Mesenteric fat pad (tissue), 1 donor: Measurements from ENCODE around the gene ANXA1. TPM values are rescaled to one million over a fixed set of nuclear protein-coding genes. Genes with fewer than 3 reads are reported as not detected.
"Not testable (repeated sequence)": the region's sequence is repeated elsewhere in the genome, so short reads cannot be mapped to it uniquely, and the experiment has no call there.

Source experiments
- DNase-seq: peaks from one replicate; pipeline ENCODE4 v3.0.0-alpha.2; 2020; ENCODE audit warnings: low spot score
- total RNA-seq: library from RNA; stranded (reverse); fragmentation: NEBNext Ultra II Directional; extraction: Animal tissue kit (Norgen Biotek cat#: 25700); gene quantifications from one replicate; pipeline ENCODE4 v1.2.1, GENCODE V29; 2021
- donor health status: DM: yes; HTN: yes; CAD: no.

The ANXA1 gene
- total RNA-seq, 1 donor from 2014 or later, result 1,420 TPM

- no peak for DNase-seq
Observed at GRCh38 chr9:73165911-73166310, 14.2 kb downstream of the ANXA1 start.

DNA sequence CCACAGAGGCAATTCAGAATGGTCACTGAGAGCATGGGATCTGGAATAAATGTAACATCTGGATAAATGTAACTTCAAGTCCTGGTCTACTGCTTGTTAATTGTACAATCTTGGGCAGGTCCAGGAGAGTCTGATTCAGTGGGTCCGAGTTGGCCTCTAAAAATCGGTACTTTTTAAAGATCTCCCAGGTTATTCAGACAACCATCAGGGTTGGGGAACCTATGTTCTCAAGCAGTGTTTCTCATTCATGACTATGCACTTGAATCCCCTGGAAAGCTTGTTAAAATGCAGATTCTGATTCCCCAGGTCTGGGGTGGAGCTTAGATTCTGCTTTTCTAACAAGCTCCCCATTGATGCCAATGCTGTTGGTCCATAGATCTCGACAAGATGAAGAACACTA is 14.8 kb downstream of the ANXA1 start:
- no peak for DNase-seq

DNA sequence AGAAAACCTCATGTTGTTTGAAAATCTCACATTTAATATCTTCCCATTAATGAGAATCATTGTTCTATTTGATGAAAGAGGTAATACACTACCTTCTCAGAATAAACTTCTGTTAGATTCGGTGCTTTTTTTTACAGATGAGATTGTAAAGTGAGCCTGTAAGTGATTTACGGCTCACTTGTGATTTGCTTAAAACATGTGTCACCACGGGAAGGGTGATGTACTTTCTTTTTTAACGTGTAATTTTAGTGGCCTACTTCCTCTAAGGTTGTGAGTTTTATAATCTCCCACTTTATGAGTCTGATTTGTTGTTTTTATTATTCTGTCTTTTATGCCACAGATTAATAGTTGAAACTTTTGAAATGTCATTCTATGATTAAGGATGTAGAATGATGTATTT is 15.9 kb downstream of the ANXA1 start:
- DNase-seq, result no peak

- no peak for DNase-seq
Observed at GRCh38 chr9:73168298-73168934, 16.8 kb downstream of the ANXA1 start.

GRCh38 chr9:73170185-73170957 is 18.7 kb downstream of the ANXA1 start:
- DNase-seq, result no peak

DNA sequence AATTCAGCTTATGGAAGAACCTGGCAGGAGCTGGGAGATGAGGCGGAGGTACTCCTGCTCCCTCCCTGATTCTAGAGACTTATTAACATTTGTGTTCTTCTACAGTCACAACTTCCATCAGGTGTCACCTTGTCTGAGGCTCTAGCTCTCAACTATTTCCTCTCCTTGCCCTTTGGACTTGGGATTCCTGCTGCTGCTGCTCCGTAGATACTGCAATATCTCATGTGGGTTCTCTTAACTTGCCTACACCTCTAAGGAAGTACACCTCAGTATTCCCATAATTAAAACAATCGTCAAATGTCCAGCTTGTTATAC is 21.2 kb downstream of the ANXA1 start:
- no peak for DNase-seq

DNA sequence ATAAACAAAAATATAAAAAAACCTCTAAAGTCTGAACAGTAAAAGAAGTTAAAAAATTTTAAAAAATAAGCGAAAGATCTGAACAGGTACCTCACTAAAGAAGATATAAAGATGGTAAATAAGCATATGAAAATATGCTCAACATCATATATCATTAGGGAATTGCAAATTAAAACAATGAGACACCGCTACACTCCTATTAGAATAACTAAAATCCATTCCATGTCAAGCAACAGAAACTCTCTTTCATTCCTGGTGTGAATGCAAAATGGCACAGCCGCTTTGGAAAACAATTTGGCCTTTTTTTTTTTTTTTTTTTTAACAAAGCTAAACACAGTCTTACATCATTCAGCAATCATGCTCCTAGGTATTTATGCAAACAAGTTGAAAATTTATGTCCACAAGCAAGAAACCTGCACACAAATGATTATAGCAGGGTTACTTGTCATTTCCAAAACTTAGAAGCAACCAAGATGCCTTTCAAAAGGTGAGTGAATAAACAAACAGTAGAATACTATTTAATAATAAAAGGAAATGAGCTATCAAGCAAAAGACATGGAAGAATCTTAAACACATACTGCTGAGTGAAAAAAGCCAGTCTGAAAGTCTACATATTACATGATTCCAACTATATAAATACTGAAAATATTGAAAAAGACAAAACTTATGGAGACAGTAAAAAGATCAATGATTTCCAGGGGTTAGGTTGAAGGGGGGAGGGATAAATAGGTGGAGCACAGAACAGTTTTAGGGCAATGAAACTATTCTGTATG is 22.1 kb downstream of the ANXA1 start:
- DNase-seq, result no peak

DNA sequence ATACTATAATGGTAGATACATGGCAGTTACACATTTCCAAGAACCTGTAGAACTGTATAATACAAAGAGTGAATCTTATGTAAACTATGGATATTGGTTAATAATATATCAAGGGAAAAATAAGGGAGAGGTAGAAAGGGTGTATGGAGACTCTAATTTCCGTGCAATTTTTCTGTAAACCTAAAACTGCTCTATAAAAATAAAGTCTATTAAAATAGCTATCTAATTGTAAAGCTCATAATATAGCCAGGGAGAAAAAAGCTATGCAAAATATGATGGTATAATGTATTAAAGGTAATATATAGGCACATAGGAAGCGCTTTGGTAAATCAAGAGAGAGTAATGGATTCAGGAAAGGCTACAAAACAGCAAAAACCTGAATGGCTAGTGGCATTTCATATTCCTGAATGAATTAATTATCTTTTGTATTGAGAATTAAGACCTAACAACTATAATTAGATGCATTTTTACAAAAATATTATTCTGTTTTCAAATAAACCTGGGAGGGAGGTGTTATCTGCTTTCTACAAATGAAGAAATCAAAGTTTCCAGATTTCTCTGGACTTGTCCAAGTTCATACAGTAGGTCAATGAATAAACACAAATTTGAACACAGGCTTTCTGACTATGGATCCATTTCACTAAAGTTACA is 22.8 kb downstream of the ANXA1 start:
- DNase-seq, result no peak

DNA sequence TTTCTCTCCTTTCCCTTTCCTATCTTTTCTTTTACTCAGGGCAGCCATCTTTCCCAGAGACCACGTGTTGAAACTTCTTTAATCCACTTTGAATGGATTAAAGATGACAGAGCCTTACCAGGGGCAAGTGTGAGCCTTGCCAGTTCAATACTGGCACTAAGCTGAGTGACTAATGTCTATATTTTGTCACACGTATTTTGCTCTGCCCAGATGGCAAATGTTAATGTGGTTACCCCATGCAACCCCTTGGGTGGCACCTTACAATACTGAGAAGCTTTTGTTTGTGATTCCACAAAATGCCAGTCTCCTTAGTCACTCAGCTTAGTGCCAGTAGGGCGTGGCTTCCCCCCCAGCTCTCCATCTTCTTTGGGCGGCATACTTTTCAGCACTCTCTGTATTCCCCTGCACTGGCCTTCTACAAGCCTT is 24.8 kb downstream of the ANXA1 start:
- no peak for DNase-seq

DNA sequence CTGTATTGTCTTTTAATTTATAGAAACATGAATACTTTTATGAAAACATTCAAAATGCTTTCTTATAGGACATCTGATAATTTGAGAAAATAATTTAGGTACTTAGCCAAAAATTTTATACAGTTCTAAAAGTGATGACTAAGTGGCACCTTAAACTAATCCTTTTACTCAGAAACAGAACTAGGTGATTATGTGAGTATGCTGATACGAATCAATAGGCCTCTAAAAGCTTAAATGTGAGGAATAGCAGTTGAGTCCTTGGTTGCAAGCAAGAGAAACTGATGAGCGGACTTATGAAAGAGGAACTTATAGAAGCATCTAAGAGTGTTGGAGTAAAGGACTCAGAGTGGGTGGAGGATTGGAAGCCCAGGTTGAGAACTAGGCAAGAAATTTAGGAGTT is 26.4 kb downstream of the ANXA1 start:
- no peak for DNase-seq

DNA sequence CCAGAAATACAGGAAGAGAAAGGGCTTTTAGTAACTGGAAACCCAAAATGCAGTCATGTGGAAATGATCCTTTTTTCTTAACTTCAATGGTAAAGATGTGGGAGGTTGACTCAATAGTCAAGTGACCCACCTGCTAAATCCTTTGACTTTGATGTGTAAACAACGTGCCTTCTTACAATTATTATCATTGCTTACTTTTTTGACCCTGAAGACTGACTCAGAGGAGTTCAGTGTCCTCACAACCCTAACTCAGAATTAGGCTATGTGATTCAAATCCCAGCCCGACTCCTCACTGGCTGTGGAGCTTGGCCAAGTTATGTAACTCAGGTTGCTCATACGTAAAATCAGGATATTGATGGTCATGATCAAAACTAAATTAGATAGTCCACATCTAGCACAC is 27.9 kb downstream of the ANXA1 start:
- DNase-seq, result no peak

DNA sequence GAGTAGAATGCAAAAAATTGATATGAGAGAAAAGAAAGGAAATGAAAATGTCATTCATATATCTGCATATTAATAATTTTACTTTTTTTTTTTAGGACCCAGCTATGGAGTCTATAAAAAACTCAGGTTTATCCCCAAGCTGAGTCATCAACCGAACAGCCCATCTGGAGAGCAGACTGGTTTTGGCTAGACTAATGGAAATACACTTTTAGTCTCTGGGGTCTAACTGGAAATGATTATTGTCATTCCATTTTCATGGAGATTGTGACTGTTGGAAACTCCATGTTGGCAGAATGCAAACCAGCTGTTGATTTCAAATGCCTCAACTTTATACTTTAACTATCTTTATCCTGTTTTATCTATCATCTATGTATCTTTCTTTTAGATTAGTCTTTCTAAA is 28.7 kb downstream of the ANXA1 start:
- DNase-seq, result no peak

GRCh38 chr9:73182928-73183327 is 31.3 kb downstream of the ANXA1 start:
- no peak for DNase-seq

DNA sequence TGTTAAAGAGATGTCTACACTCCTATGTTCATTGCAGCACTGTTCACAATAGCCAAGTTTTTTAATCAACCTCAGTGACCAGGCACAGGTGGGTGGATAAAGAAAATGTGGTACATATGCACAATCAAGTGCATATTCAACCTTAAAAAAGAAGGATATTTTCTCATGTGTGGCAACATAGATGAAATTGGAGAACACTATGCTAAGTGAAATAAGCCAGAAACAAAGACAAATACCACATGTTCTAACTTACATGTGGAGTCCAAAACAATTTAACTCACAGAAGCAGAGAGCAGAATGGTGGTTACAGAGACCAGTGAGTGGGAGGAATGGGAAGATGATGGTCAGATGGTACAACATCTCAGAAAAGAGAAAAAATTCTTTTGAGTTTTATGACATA is 31.8 kb downstream of the ANXA1 start:
- DNase-seq, result no peak

GRCh38 chr9:73183917-73184861 is 32.5 kb downstream of the ANXA1 start:
- DNase-seq, result no peak

DNA sequence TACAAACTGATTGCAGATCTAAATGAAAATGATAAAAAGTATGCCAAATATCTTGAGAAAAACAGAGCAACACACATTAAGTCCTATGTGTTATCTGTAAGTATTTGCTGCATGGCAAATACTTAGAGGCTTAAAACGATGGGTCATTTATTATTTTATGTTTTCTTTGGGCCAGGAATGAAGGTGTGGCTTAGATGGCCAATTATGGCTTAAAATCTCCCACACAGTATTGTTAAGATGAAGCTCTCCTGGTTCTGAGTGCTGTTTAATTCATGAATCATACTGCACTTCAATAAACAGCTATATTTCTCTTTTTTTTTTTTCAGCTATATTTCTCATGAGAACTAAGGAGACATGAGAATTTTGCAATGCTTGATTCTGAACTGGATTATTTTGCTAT is 39.4 kb downstream of the ANXA1 start:
- DNase-seq, result not testable (repeated sequence)

DNA sequence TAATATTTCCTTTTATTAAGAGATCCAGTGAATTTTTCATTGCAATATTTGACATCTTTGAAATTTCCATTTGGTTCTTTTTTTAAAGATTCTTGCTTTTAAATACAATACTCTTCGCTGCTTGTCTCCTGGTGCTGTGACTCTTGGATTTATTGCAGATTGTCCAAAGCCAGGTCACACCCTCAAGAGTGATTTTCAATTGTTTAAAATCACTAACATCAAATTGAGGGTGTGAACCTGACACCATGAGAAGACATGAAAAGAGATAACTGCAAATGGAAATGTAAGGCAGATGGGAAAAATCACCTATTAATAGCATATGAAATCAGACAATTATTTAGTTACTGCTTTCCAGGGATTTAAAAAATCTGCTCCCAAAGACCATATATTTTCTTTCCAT is 42.6 kb downstream of the ANXA1 start:
- no peak for DNase-seq

DNA sequence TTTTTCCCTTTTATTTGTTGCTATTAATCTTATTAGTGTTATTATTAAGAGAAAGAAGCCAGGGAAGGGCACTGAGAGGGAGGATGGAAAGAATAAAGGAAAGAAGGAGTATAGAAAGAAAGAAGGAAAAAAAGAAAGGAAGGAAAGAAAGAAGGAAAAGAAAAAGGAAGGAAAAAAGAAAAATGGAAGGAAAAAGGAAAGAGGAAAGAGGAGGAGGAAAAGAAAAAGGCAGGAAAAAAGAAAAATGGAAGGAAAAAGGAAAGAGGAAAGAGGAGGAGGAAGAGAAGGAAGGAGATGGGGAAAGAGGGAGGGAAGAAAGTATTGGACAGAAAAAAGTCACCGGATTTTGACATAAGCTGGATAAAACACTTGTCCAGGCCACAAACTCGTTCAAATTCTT is 47.8 kb downstream of the ANXA1 start:
- DNase-seq, result no peak

DNA sequence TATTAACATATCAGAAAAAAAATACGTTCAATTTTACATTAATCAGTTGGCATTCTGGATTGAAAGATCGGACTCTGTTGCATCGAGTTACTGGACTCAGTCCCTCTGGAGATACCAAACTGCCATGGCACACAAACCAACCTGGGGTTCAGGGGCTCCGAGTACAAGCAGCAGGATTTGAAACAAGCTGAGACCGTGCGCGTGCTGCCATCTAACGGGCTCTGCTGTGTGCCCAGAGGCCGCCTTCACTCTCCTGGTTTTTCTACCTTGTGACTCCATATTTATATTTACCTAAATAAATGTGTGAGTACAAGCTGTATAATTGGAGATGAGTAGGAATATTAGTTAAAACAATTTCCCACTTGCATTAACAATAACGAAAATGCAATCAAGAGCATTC is 48.2 kb downstream of the ANXA1 start:
- DNase-seq, result no peak

DNA sequence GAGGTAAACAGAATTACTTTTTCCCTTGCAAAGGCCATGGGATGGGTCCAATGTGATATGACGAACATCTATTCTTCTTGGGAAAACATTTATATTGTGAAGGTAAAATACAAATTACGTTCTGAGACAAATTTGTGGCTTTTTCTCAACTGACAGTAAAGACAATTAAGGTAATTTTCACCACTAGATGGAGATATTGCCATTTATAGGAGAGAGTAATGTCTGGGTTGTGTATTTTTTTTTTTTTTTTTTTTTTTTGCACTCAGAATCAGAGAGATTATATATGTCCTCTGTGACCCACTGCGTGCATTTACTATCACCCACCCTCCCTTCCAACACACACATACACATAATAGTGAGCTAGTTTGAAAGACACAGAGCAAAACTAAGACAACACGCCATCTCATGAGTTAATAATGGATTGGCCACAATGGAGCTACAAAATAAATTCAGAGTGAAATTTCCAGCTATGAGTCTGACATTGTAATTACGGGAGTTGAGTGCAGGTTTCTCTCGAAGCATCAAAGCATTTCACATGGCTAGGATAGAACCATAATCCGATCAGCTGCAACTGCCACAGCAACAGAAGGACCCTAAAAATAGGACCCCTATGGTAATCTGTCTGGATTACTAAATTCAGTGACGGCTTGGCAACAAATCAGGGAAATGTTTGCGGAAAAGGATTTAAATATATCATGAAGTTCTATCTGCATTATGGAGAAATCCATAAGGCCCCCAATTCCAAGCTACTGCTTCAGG is 49.2 kb downstream of the ANXA1 start:
- no peak for DNase-seq
